H1 (cell line): ENCODE results near the gene SLCO2A1. TPM values are rescaled to one million over a fixed set of nuclear protein-coding genes. Genes with fewer than 3 reads are reported as not detected.

ENCODE experiments used
- CTCF ChIA-PET: fragments of 300-600 bp; sonication (Branson Sonifier 250); formaldehyde crosslinking; loops from one replicate; lab custom pipeline; 2021; ENCODE audit not compliant: partially characterized antibody; lab: Charles Lee
- POLR2A ChIA-PET: fragments of 300-600 bp; sonication (Branson Sonifier 250); formaldehyde crosslinking; loops from one replicate; lab custom pipeline; 2021; ENCODE audit warnings: inconsistent platforms; ENCODE audit not compliant: partially characterized antibody; lab: Charles Lee
- DNase-seq, 2 experiments: peaks; one replicate each; pipeline versions ENCODE4 v3.0.0 to v3.0.0-alpha.2; 2010 to 2022; ENCODE audit warnings: low spot score in 2 of 2, low read depth in 1 of 2, mixed read lengths in 1 of 2
- FAIRE-seq: peaks from 2 replicates; lab custom pipeline; 2011; peaks lifted over from hg19 to GRCh38; lab: Jason Lieb, UNC
- H2AFZ ChIP-seq: 2 replicates; pipeline ENCODE4 v1.8.1; 2012; ENCODE audit warnings: low read length, inconsistent platforms
- H2AK5ac ChIP-seq: 2 replicates; pipeline ENCODE4 v1.6.1; 2013; ENCODE audit warnings: low read depth, low read length
- H2BK120ac ChIP-seq: replicated peaks from 2 replicates; pipeline ENCODE3; 2013; ENCODE audit warnings: low read depth, low read length, inconsistent platforms
- H2BK12ac ChIP-seq: 2 replicates; pipeline ENCODE4 v1.6.1; 2013; ENCODE audit warnings: low read depth, low read length
- H2BK15ac ChIP-seq: 2 replicates; pipeline ENCODE4 v1.6.1; 2013; ENCODE audit warnings: low read length
- H2BK20ac ChIP-seq: 2 replicates; pipeline ENCODE4 v1.6.1; 2013; ENCODE audit warnings: low read length
- H2BK5ac ChIP-seq: 2 replicates; pipeline ENCODE4 v1.6.1; 2013; ENCODE audit warnings: low read depth, low read length
- H3K14ac ChIP-seq: 2 replicates; pipeline ENCODE4 v1.6.1; 2013; ENCODE audit warnings: inconsistent platforms; ENCODE audit not compliant: insufficient read length
- H3K18ac ChIP-seq: 2 replicates; pipeline ENCODE4 v1.6.1; 2013; ENCODE audit warnings: low read length; ENCODE audit errors: extremely low read depth
- H3K23ac ChIP-seq: 2 replicates; pipeline ENCODE4 v1.6.1; 2013; ENCODE audit warnings: inconsistent platforms; ENCODE audit not compliant: insufficient read length
- H3K23me2 ChIP-seq: 2 replicates; pipeline ENCODE4 v1.6.1; 2013; ENCODE audit warnings: low read depth, low read length
- H3K27ac ChIP-seq: 2 replicates; pipeline ENCODE4 v1.6.1; 2011; ENCODE audit warnings: low read depth, low read length, inconsistent platforms
- H3K27me3 ChIP-seq, 4 experiments: replicated peaks in 1 of 4; 1 replicate in 1 of 4; 2 replicates in 3 of 4; pipeline versions ENCODE4 v1.6.1 to v1.8.1; 2011 to 2013; ENCODE audit warnings: low read length in 3 of 4, mild to moderate bottlenecking in 3 of 4, inconsistent platforms in 2 of 4, mixed read lengths in 2 of 4, moderate library complexity in 1 of 4; ENCODE audit not compliant: control insufficient read depth in 3 of 4, insufficient read depth in 3 of 4; ENCODE audit errors: extremely low read depth in 1 of 4
- H3K36me3 ChIP-seq, 4 experiments: 2 replicates each; pipeline versions ENCODE4 v1.6.1 to v1.8.1; 2011 to 2013; ENCODE audit warnings: mild to moderate bottlenecking in 4 of 4, low read length in 3 of 4, moderate library complexity in 2 of 4, control low read depth in 1 of 4, inconsistent platforms in 1 of 4; ENCODE audit not compliant: insufficient read depth in 4 of 4, control insufficient read depth in 2 of 4
- H3K4ac ChIP-seq: replicated peaks from 2 replicates; pipeline ENCODE3; 2013; ENCODE audit warnings: low read length, low read depth, mixed read lengths, inconsistent platforms; ENCODE audit not compliant: insufficient read length
- H3K4me1 ChIP-seq, 4 experiments: replicated peaks in 1 of 4; 1 replicate in 1 of 4; 2 replicates in 3 of 4; pipeline versions ENCODE4 v1.6.1 to v1.8.1; 2011 to 2013; ENCODE audit warnings: low read length in 3 of 4, inconsistent platforms in 2 of 4, mixed read lengths in 1 of 4; ENCODE audit not compliant: insufficient read depth in 4 of 4, control insufficient read depth in 3 of 4
- H3K4me2 ChIP-seq, 2 experiments: 2 replicates each; pipeline versions ENCODE4 v1.6.1 to v1.8.1; 2011 to 2013; ENCODE audit warnings: low read depth in 2 of 2, low read length in 2 of 2, control low read depth in 1 of 2, inconsistent platforms in 1 of 2, mild to moderate bottlenecking in 1 of 2; ENCODE audit not compliant: insufficient read depth in 1 of 2
- H3K4me3 ChIP-seq, 4 experiments: fragments of 200-600, 300-600 bp in 1 of 4; sonication (generic), shearing (Covaris generic), sonication (Bioruptor Twin) in 1 of 4; 2 replicates each; pipeline versions ENCODE4 v1.5.1 to v1.8.1; 2011 to 2016; ENCODE audit warnings: low read length in 4 of 4, low read depth in 3 of 4, control low read depth in 2 of 4, inconsistent platforms in 2 of 4, mild to moderate bottlenecking in 2 of 4, mixed read lengths in 1 of 4, moderate library complexity in 1 of 4; ENCODE audit not compliant: insufficient read depth in 2 of 4; ENCODE audit errors: extremely low read depth in 1 of 4
- H3K56ac ChIP-seq: replicated peaks from 2 replicates; pipeline ENCODE3; 2013; ENCODE audit warnings: low read depth, mild to moderate bottlenecking, mixed read lengths, low read length, inconsistent platforms; ENCODE audit not compliant: insufficient read length
- H3K79me1 ChIP-seq: 2 replicates; pipeline ENCODE4 v1.6.1; 2013; ENCODE audit warnings: low read depth, low read length, control low read depth
- H3K79me2 ChIP-seq, 2 experiments: 2 replicates each; pipeline versions ENCODE4 v1.6.1 to v1.8.1; 2012 to 2013; ENCODE audit warnings: low read length in 2 of 2, mild to moderate bottlenecking in 2 of 2, inconsistent platforms in 1 of 2; ENCODE audit not compliant: insufficient read depth in 2 of 2, control insufficient read depth in 1 of 2
- H3K9ac ChIP-seq, 4 experiments: replicated peaks in 1 of 4; 1 replicate in 1 of 4; 2 replicates in 3 of 4; pipeline versions ENCODE4 v1.6.1 to v1.8.1; 2011 to 2013; ENCODE audit warnings: low read depth in 3 of 4, low read length in 3 of 4, control low read depth in 2 of 4, mild to moderate bottlenecking in 2 of 4, moderate library complexity in 2 of 4, inconsistent platforms in 1 of 4; ENCODE audit errors: extremely low read depth in 1 of 4
- H3K9me3 ChIP-seq, 2 experiments: 2 replicates each; pipeline versions ENCODE4 v1.6.1 to v1.8.1; 2012 to 2013; ENCODE audit warnings: mild to moderate bottlenecking in 2 of 2, moderate library complexity in 2 of 2, control low read depth in 1 of 2, inconsistent platforms in 1 of 2, low read depth in 1 of 2, low read length in 1 of 2, mixed read lengths in 1 of 2; ENCODE audit not compliant: insufficient read depth in 2 of 2
- H4K20me1 ChIP-seq, 2 experiments: replicated peaks in 1 of 2; 2 replicates each; pipeline versions ENCODE3 to v1.8.1; 2011 to 2013; ENCODE audit warnings: inconsistent platforms in 2 of 2, low read length in 2 of 2, mild to moderate bottlenecking in 1 of 2; ENCODE audit not compliant: insufficient read depth in 2 of 2, control insufficient read depth in 1 of 2
- H4K5ac ChIP-seq: 2 replicates; pipeline ENCODE4 v1.6.1; 2013; ENCODE audit warnings: low read length, low read depth, mixed read lengths, inconsistent platforms; ENCODE audit not compliant: insufficient read length
- H4K8ac ChIP-seq: 2 replicates; pipeline ENCODE4 v1.8.0; 2013; ENCODE audit warnings: mild to moderate bottlenecking, moderate library complexity, low read length, inconsistent platforms; ENCODE audit not compliant: insufficient read depth; ENCODE audit errors: extremely low read depth
- H4K91ac ChIP-seq: replicated peaks from 2 replicates; pipeline ENCODE3; 2013; ENCODE audit warnings: low read length, mixed read lengths, inconsistent platforms; ENCODE audit not compliant: insufficient read length
- SAP30 ChIP-seq: fragments of 300-600 bp; sonication (generic); IDR thresholded peaks from 2 replicates; pipeline ENCODE4 v1.7.1; 2012; ENCODE audit warnings: low read length, moderate library complexity, mild to moderate bottlenecking, inconsistent platforms; ENCODE audit not compliant: insufficient read depth, insufficient replicate concordance
- SIN3A ChIP-seq, 2 experiments: IDR thresholded peaks in 1 of 2; conservative IDR thresholded peaks in 1 of 2; 2 replicates each; pipeline ENCODE4 v1.6.1; 2011 to 2012; ENCODE audit warnings: low read length in 2 of 2, improper control_type of control experiment in 1 of 2, low read depth in 1 of 2, mild to moderate bottlenecking in 1 of 2
- SP2 ChIP-seq: IDR thresholded peaks from 2 replicates; pipeline ENCODE4 v1.6.1; 2012; ENCODE audit warnings: mild to moderate bottlenecking, low read length, inconsistent platforms
- YY1 ChIP-seq: IDR thresholded peaks from 2 replicates; pipeline ENCODE4 v1.6.1; 2011; ENCODE audit warnings: low read depth, mild to moderate bottlenecking, low read length
- ZNF274 ChIP-seq: IDR thresholded peaks from 2 replicates; pipeline ENCODE4 v1.7.0; 2012; ENCODE audit warnings: low read length, borderline replicate concordance; ENCODE audit errors: extremely low read depth
- WGBS, 2 experiments: shearing (Covaris generic) in 1 of 2; methylation state at CpG; one replicate each; pipeline versions ENCODE4 v1.1.6 to v1.1.7; 2013 to 2015; ENCODE audit warnings: low lambda C conversion rate in 2 of 2, mixed read lengths in 2 of 2, inconsistent platforms in 1 of 2, low coverage in 1 of 2, missing lambda C conversion rate in 1 of 2; ENCODE audit not compliant: insufficient replicate concordance in 2 of 2, insufficient coverage in 1 of 2, insufficient read length in 1 of 2; ENCODE audit errors: extremely low coverage in 1 of 2, missing lambda C conversion rate in 1 of 2; 5-methylcytosine and 5-hydroxymethylcytosine counted together
- polyA plus RNA-seq, 7 experiments: library from polyadenylated mRNA; depleted of rRNA in 3 of 7; stranded (reverse) in 5 of 7; unstranded in 2 of 7; fragments of >200 nt in 5 of 7; fragments of 200-250 nt in 2 of 7; gene quantifications; 1 replicate in 5 of 7; 2 replicates in 1 of 7; 4 replicates in 1 of 7; pipeline versions ENCODE4 v1.2.1 to v1.2.3, GENCODE V29; 2011 to 2013; ENCODE audit warnings: missing spikeins in 2 of 7, mixed read lengths in 2 of 7
- total RNA-seq: library from RNA; stranded (reverse); fragmentation: NEBNext Ultra II Directional; extraction: Animal tissue kit (Norgen Biotek cat#: 25700); gene quantifications from 2 replicates; pipeline ENCODE4 v1.2.1, GENCODE V29; 2021

Gene SLCO2A1
- total and polyA plus RNA-seq, 2 of the 8 experiments (the other 6 are each of a cell fraction or from before 2014, with no cell fraction given), result 1.1 to 2.3 TPM

GRCh38 chr3:133926736-133927539 is 102.8 kb downstream of the SLCO2A1 start:
- FAIRE-seq, result no peak
- no peak overlapping the region for H3K9ac ChIP-seq
- TF ChIP-seq SIN3A (conservative IDR thresholded peaks at IDR 0.05 in 1 of 2, IDR thresholded peaks at IDR 0.05 in 1 of 2; ENCODE audit: low read depth in 1 of 2, low read length in 2 of 2), result no peak
- no peak for TF ChIP-seq SAP30
- TF ChIP-seq ZNF274, result no peak
- no peak for TF ChIP-seq SP2
- TF ChIP-seq YY1, result no peak

More at GRCh38 chr3:133926736-133927539, 102.8 kb downstream of the SLCO2A1 start:
- Histone ChIP-seq H4K5ac (no peak overlapping the region), H3K9me3 (no peaks in the 10 kb centered on the region), H4K91ac (no peak overlapping the region), H2BK15ac (no peak overlapping the region), H3K23ac (no peak overlapping the region), H3K4me2 (peak overlapping the region; percentile 72 to 77), H2BK5ac (0 out of 2 replicates have a peak overlapping the region, but pooled peaks have one; percentile 35), H3K56ac (no peak overlapping the region), H3K4me1 (peaks cover 0 to 9% (median 4%) of the 10 kb centered on the region in 4 experiments; a peak in 5 of 7 replicates), H3K23me2 (peaks cover 6% of the 10 kb centered on the region), H4K20me1 (no peaks in the 10 kb centered on the region), H2AK5ac (no peak overlapping the region), H2BK20ac (no peak overlapping the region), H4K8ac (peak overlapping the region; percentile 16; the same call in 1 of the 2 replicates), H3K27me3 (peaks cover 0 to 21% (median 16%) of the 10 kb centered on the region in 4 experiments; a peak in 5 of 7 replicates), H3K36me3 (no peaks in the 10 kb centered on the region), H3K4me3 (peak overlapping the region; percentile 34 to 72 (median 56)), H2AFZ (peak overlapping the region; percentile 90; the same call in 1 of the 2 replicates), H3K14ac (no peak overlapping the region), H3K18ac (0 out of 2 replicates have a peak overlapping the region, but pooled peaks have one; percentile 32), H3K79me1 (no peaks in the 10 kb centered on the region), H3K4ac (no peak overlapping the region), H2BK120ac (no peak overlapping the region), H3K27ac (no peak overlapping the region), H3K79me2 (no peaks in the 10 kb centered on the region), H2BK12ac (peak overlapping the region; percentile 39; the same call in 1 of the 2 replicates)
- 24% methylated on average over 34 of the region's 34 CpGs; no CpG with 5 or more reads in 1 of the 2 experiments for WGBS, 2 experiments
- CTCF ChIA-PET, result interaction anchor here (0.7 to 5.1 kb wide), 15 partner anchors 8 to 285 kb away, joined by 3 to 38 read pairs (median 5); no protein-coding TSS in a partner anchor
- peak in 1 of 2 experiments; percentile 69 for DNase-seq
- POLR2A ChIA-PET, result interaction anchor here (1.3 kb wide), 1 partner anchor 31 kb away, joined by 3 read pairs; no protein-coding TSS in a partner anchor
